LNCaP clone FGC (cell line): ENCODE data around the gene DIAPH1.

Source experiments
- DNase-seq: peaks from one replicate; pipeline ENCODE4 v3.0.0-alpha.2; 2011; ENCODE audit warnings: low read depth
- H3K4me3 ChIP-seq: 2 replicates; pipeline ENCODE4 v1.5.1; 2011; ENCODE audit warnings: mild to moderate bottlenecking, low read depth, low read length, control low read depth
- TF ChIP-seq, protein P1 (sequence below): IDR thresholded peaks from 2 replicates; pipeline ENCODE4 v1.5.1; 2012; ENCODE audit warnings: mild to moderate bottlenecking; ENCODE audit not compliant: control insufficient read depth, insufficient read depth; ENCODE audit errors: extremely low read depth

DIAPH1 gene

DNA sequence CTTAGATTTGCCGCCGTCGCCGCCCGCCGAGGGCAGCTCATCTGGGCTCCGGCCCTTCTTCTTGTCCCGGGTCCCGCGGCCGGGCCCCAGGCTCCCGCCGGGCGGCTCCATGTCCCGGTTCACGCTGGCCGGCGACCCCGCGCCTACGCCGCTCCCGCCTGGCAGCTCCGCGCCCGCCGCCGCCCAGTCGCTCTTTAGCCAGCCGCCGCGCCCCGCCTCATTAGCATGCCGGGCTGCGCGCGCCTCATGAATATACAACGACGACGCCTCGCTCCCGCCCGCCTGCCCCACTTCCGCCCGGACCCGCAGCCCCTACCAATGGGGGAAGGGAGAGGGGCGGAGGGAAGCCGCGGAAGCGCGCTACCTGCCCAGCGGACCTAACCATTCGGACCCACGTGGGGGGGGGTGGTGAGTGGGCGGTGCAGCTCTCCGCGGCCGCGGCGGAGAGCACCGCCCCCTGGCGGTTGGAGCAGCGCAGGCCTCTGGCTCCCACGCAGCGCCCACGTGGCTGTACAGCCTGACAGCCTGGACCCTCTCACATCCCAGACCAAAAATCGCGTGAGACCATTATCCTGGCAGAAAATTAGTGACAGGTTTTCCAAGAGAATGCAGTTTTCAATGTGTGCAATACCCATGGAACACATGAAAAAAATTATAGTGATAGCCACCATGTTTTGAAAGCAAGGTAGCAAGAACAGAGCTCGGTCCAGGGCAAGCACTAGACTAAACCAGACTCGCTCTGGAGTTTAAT is at the start of gene DIAPH1:
DIAPH1 (minus strand) TSS at position 197 of the 751 bp plus-strand sequence; CDS start at position 111, 86 bp downstream.
- TF ChIP-seq, protein P1, sequence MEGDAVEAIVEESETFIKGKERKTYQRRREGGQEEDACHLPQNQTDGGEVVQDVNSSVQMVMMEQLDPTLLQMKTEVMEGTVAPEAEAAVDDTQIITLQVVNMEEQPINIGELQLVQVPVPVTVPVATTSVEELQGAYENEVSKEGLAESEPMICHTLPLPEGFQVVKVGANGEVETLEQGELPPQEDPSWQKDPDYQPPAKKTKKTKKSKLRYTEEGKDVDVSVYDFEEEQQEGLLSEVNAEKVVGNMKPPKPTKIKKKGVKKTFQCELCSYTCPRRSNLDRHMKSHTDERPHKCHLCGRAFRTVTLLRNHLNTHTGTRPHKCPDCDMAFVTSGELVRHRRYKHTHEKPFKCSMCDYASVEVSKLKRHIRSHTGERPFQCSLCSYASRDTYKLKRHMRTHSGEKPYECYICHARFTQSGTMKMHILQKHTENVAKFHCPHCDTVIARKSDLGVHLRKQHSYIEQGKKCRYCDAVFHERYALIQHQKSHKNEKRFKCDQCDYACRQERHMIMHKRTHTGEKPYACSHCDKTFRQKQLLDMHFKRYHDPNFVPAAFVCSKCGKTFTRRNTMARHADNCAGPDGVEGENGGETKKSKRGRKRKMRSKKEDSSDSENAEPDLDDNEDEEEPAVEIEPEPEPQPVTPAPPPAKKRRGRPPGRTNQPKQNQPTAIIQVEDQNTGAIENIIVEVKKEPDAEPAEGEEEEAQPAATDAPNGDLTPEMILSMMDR, result peak; percentile 96
- DNase-seq, result peak; percentile 87
- H3K4me3 ChIP-seq, result peak within 1 kb of the TSS; percentile 89

DNA sequence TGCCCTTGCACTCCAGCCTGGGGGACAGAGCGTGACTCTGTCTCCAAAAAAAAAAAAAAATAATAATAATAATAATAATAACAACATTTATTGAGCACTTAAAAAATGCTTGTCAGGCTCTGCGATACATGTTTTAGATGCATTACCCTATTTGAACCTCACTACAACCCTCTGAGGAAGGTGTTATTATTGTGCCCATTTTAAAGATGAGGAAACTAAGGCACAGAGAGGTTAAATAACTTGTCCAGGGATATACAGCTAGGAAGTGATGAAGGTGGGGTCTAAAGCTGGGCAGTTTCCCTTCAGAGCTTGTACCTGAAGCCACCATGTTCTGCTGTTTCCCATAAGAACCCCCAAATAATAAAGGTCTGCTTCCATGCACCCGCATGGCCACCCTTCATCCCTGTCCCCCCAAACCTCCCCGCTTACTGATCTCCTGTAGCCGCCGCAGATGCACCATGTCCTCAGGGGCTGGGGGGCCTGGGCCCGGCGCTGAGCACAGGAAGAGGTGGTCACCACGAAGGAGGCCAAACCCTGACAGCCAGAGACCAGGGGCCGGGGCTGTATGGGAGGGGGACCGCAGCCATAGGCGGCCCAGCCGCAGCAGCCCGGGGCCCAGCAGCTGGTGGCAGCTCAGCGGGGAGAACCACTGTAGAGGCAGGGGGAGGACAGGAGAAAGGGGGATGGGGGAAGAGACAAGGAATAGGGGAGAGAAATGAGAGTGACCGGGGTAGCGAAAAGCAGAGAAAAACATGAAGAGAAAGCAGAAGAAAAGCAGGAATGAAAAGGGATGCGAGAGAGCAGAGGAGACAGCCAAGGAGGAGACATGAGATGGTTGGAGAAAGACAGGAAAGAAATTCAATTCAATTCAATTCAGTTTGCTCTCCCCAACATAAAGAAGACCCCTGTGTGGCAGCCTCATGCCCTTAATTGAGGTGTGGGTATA is 47.5 kb upstream of the DIAPH1 start:
- no peak overlapping the region for H3K4me3 ChIP-seq
- DNase-seq, result no peak
- TF ChIP-seq, protein P1, result no peak

DNA sequence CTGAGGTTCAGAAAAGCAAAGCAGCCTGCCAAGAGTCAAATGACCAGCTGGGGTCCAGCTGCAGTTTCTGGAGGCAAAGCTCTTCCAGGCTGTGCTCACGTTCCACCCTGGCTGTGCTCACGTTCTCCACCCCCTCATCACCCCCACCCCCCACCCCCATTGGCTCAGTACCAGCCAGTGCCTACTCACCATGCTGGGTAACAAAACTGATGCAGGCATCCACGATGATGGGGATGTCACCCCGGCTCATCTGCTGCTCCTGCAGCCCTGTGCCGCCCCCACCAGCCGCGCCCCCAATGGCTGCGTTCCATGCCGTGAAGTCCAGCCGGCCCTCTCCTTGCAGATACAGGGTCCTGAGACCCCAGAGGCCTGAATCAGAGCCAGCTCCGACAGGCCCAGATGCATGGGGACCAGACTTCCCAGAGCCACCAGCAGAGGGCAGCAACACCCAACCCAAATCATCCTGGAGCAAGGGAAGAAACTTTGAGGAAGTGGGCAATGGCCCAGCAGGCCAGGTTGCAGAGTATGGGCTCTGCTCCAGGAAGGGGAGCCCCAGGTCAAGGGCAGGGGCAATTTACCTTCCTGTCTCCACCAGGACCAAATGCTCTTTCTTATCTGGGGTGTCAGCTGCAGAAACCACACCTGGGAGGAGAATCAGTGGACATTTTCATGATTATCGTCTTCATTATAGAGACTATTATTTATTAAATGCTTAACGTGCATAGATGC is 46.1 kb upstream of the DIAPH1 start:
- no peak overlapping the region for H3K4me3 ChIP-seq
- TF ChIP-seq, protein P1, result peak; percentile 87
- DNase-seq, result peak; percentile 43

DNA sequence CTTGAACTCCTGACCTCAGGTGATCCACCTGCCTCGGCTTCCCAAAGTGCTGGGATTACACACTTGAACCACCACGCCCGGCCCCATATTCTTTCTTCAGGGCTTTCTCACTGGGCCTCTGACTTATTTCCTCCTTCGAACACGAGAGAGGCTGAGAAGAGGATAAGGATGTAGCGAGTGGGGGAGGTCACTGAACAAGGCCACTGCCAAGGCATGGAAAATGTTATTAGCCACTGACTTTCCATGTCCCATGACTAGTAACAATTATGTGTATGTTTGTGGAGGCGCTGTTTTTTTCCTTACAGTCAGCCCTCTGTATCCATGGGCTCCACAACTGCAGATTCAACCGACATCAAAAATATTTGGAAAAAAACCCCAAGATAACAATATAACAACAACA is 44.7 kb upstream of the DIAPH1 start:
- TF ChIP-seq, protein P1, result no peak
- DNase-seq, result no peak
- H3K4me3 ChIP-seq, result no peak overlapping the region

DNA sequence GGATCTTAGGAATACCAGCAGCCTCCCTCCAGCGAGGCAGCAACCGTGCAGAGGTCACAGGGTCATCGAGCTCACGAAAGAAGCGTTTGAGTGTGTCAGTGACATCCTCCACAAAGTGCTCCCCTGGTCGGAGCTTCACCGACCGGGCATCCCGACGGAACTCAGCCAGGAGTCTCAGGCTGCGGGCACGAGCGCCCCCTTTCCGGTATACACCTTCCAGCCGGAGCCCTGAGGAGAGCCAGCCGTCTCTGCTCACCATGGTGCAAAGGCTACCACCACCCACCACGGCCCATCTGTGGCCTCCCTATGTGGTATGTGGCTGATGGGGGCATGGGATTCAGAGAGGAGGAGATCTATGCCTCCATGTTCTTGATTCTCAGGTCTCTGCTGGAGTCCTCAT is 43.2 kb upstream of the DIAPH1 start:
- TF ChIP-seq, protein P1, result no peak
- no peak for DNase-seq
- no peak overlapping the region for H3K4me3 ChIP-seq

DNA sequence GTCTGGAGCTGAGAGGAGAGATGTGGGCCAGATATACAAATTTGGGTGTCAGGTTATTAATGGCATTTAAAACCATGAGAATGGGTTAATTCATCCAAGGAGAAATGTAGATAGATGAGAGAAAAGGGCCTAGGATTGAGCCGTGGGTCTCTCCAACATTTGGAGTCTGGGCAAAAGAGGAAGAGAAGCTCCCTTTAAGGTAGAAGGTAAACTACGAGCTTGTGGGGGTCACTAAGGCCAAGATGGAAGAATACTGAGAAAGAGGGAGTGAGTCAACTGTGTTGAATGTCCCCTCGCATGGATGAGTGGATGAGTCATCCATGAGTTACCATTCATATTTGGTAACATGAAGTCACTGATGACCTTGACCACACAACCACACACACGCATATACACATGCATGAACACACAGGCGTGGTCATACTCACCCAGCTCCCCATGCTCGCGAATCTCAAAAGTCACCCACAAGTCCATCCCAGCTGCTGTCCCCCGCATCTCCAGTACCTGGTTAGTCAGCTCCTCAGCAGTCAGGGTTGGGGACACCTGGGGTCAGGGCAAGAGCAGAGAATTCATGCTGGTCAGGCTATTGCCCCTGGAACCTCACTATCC is 39.2 kb upstream of the DIAPH1 start:
- TF ChIP-seq, protein P1, result no peak
- no peak for DNase-seq
- no peak overlapping the region for H3K4me3 ChIP-seq
